Activated CD8-positive, alpha-beta T cell treated with anti-CD3 and anti-CD28 coated beads for 36 hours (primary cell): ENCODE results near the gene CPPED1. TPM values are rescaled to one million over a fixed set of nuclear protein-coding genes. Genes with fewer than 3 reads are reported as not detected.

Experiments
- ATAC-seq: fragments of 200-7000 bp; cut with Tn5 transposase; one replicate; pipeline ENCODE4 v1.10.0; 2021; ENCODE audit warnings: mild to moderate bottlenecking, moderate library complexity
- CTCF ChIA-PET: fragments of 350-600 bp; sonication (Branson Sonifier 250); formaldehyde crosslinking; loops from one replicate; lab custom pipeline; 2021; ENCODE audit warnings: antibody characterized with exemption; lab: Charles Lee
- POLR2A ChIA-PET: fragments of 350-600 bp; sonication (Branson Sonifier 250); formaldehyde crosslinking; loops from one replicate; lab custom pipeline; 2021; ENCODE audit warnings: antibody characterized with exemption; lab: Charles Lee
- DNase-seq: peaks from one replicate; pipeline ENCODE4 v3.0.0-alpha.2; 2020
- H3K27ac Mint-ChIP-seq: one replicate; pipeline ENCODE4 v1.8.0; 2021; ENCODE audit warnings: mild to moderate bottlenecking, mixed read lengths
- H3K27me3 Mint-ChIP-seq: one replicate; pipeline ENCODE4 v1.8.0; 2021; ENCODE audit warnings: mixed read lengths
- H3K36me3 Mint-ChIP-seq: one replicate; pipeline ENCODE4 v1.8.0; 2021; ENCODE audit warnings: low read depth, mixed read lengths
- H3K4me1 Mint-ChIP-seq: one replicate; pipeline ENCODE4 v1.8.0; 2021; ENCODE audit warnings: low read depth, mixed read lengths
- H3K4me3 Mint-ChIP-seq: one replicate; pipeline ENCODE4 v1.8.0; 2021; ENCODE audit warnings: mild to moderate bottlenecking, moderate library complexity, mixed read lengths
- H3K9me3 Mint-ChIP-seq: one replicate; pipeline ENCODE4 v1.8.0; 2021; ENCODE audit warnings: mixed read lengths
- CTCF ChIP-seq: fragments of 200-600 bp; IDR thresholded peaks from one replicate; pipeline ENCODE4 v1.8.0; 2022; ENCODE audit warnings: antibody characterized with exemption, mild to moderate bottlenecking
- intact Hi-C: fragments of 100-400 bp; cut with micrococcal nuclease; formaldehyde crosslinking; loops from one replicate; pipeline ENCODE4 v1.10.0; 2022
- total RNA-seq, 2 experiments: library from RNA; stranded (reverse); gene quantifications; one replicate each; pipeline ENCODE4 v1.2.3, GENCODE V29; 2021

The CPPED1 gene
- total RNA-seq, 2 experiments from 2014 or later = 5.0 to 5.7 TPM

- ChIA-PET CTCF (no interaction called here), POLR2A (no interaction called here)
- H3K27me3 Mint-ChIP-seq = no peaks in the 10 kb centered on the region
- H3K27ac Mint-ChIP-seq = no peak overlapping the region
- H3K9me3 Mint-ChIP-seq = no peaks in the 10 kb centered on the region
- H3K4me3 Mint-ChIP-seq = no peak overlapping the region
- intact Hi-C loops = no loop called here
- H3K4me1 Mint-ChIP-seq = peaks cover 8% of the 10 kb centered on the region
- ATAC-seq = no peak
- no peak for TF ChIP-seq CTCF
- H3K36me3 Mint-ChIP-seq = no peaks in the 10 kb centered on the region
- DNase-seq = no peak
Observed at GRCh38 chr16:12697437-12697836, 106.2 kb downstream of the CPPED1 start.

GRCh38 chr16:12695454-12695853, 108.2 kb downstream of the CPPED1 start:
- intact Hi-C loops = no loop called here
- Mint-ChIP-seq H3K4me1 (peaks cover 8% of the 10 kb centered on the region), H3K4me3 (no peak overlapping the region), H3K27ac (no peak overlapping the region), H3K36me3 (no peaks in the 10 kb centered on the region), H3K9me3 (no peaks in the 10 kb centered on the region), H3K27me3 (no peaks in the 10 kb centered on the region)
- ATAC-seq = no peak
- TF ChIP-seq CTCF = no peak
- POLR2A ChIA-PET = no interaction called here
- DNase-seq = no peak
- CTCF ChIA-PET = no interaction called here

- Mint-ChIP-seq H3K27me3 (no peaks in the 10 kb centered on the region), H3K27ac (no peak overlapping the region), H3K4me3 (no peak overlapping the region), H3K36me3 (no peaks in the 10 kb centered on the region), H3K4me1 (peaks cover 9% of the 10 kb centered on the region), H3K9me3 (no peaks in the 10 kb centered on the region)
- ATAC-seq = no peak
- ChIA-PET POLR2A (no interaction called here), CTCF (interaction anchor here (0.6 to 2.2 kb wide), 2 partner anchors 117 to 146 kb away, joined by 3 to 6 read pairs; no protein-coding TSS in a partner anchor)
- TF ChIP-seq CTCF = no peak
- DNase-seq = peak; percentile 7
- intact Hi-C loops = no loop called here
Observed at GRCh38 chr16:12690024-12690423, 113.7 kb downstream of the CPPED1 start.

- Mint-ChIP-seq H3K9me3 (no peaks in the 10 kb centered on the region), H3K36me3 (no peaks in the 10 kb centered on the region), H3K27me3 (no peaks in the 10 kb centered on the region), H3K4me3 (no peak overlapping the region), H3K27ac (no peak overlapping the region), H3K4me1 (peaks cover 9% of the 10 kb centered on the region)
- DNase-seq (peak; percentile 26), ATAC-seq (peak; percentile 42)
- ChIA-PET POLR2A (no interaction called here), CTCF (interaction anchor here (0.6 to 2.2 kb wide), 3 partner anchors 116 to 536 kb away, joined by 3 to 6 read pairs (median 3); no protein-coding TSS in a partner anchor)
- no peak for TF ChIP-seq CTCF
- intact Hi-C loops = no loop called here
Observed at GRCh38 chr16:12688951-12689850, 114.5 kb downstream of the CPPED1 start.

- POLR2A ChIA-PET = interaction anchor here (1.1 kb wide), 1 partner anchor 10 kb away, joined by 3 read pairs; no protein-coding TSS in a partner anchor
- ATAC-seq = no peak
- Mint-ChIP-seq H3K9me3 (no peaks in the 10 kb centered on the region), H3K4me3 (no peak overlapping the region), H3K27ac (no peak overlapping the region), H3K27me3 (no peaks in the 10 kb centered on the region), H3K4me1 (peaks cover 9% of the 10 kb centered on the region), H3K36me3 (no peaks in the 10 kb centered on the region)
- no peak for TF ChIP-seq CTCF
- CTCF ChIA-PET = no interaction called here
- no peak for DNase-seq
- intact Hi-C loops = no loop called here
Observed at GRCh38 chr16:12685806-12686205, 117.9 kb downstream of the CPPED1 start.
